HUES6 (cell line): Measurements from ENCODE around the gene ARHGEF16.
A peak's percentile ranks its signal among the peaks of the same experiment; 100 is the strongest.

Experiments used
- H3K27ac ChIP-seq: 2 replicates; pipeline ENCODE4 v1.7.0; 2013; ENCODE audit warnings: low read depth, mild to moderate bottlenecking, low read length, inconsistent platforms
- H3K27me3 ChIP-seq: 2 replicates; pipeline ENCODE4 v1.6.1; 2013; ENCODE audit warnings: low read length; ENCODE audit not compliant: control insufficient read depth, insufficient read depth
- H3K36me3 ChIP-seq: 2 replicates; pipeline ENCODE4 v1.6.1; 2013; ENCODE audit warnings: low read length; ENCODE audit not compliant: control insufficient read depth, insufficient read depth
- H3K4me1 ChIP-seq: 2 replicates; pipeline ENCODE4 v1.6.1; 2013; ENCODE audit warnings: low read length; ENCODE audit not compliant: control insufficient read depth, insufficient read depth
- H3K4me3 ChIP-seq: 2 replicates; pipeline ENCODE4 v1.5.1; 2013; ENCODE audit warnings: low read depth, low read length
- H3K9ac ChIP-seq: one replicate; pipeline ENCODE4 v1.6.1; 2013; ENCODE audit warnings: mild to moderate bottlenecking, low read length
- H3K9me3 ChIP-seq: 2 replicates; pipeline ENCODE4 v1.6.1; 2013; ENCODE audit warnings: low read depth, low read length; ENCODE audit not compliant: control insufficient read depth, insufficient read depth

Gene ARHGEF16

DNA sequence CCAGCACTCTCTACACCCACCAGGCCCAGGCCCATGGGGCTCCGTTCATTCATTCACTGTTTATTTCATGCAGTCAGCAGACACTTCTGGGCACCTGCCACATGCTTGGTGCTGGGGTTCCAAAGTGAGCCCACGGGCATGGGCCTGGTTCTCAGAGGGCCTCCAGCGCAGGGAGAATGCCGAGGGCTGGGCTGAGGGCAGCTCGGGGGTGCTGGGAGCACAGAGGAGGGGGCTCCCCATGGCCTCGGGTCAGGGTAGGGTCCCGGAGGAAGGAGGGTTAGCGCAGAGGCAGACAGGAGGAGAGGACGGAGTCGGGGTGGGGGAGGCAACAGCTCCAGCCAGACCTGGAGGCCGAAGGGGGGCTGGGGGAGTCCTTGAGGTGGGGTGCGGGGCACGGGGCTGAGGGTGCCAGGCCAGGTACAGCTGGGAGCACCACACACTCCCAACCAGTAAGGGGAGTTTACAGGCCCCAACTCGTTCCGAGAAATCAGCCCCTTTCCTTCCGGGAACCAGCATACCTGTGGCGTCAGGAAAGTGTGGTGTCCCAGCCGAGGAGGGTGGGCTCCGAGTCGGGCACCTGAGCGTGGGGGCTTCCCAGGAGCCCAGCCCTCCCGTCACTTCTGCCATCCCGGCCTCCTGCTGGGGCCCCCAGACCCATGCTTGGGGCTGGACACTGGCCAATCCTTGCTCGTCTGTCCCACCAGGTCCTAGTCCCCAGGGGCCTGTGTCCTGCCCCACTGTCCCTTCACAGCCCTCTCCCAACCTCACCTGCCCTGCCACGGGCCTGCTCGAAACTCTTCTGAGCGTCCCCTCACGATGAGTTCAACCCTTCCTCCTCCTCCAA lies 10.8 kb downstream of the ARHGEF16 start:
- H3K27ac ChIP-seq = no peak overlapping the region
- peaks cover 7% of the 10 kb centered on the region; the same call in 1 of the 2 replicates for H3K4me1 ChIP-seq
- no peaks in the 10 kb centered on the region for H3K27me3 ChIP-seq
- no peak overlapping the region for H3K4me3 ChIP-seq
- H3K9ac ChIP-seq = no peak overlapping the region
- H3K9me3 ChIP-seq = no peaks in the 10 kb centered on the region
- H3K36me3 ChIP-seq = peaks cover 22% of the 10 kb centered on the region

- peaks cover 22% of the 10 kb centered on the region for H3K36me3 ChIP-seq
These were observed 11.5 kb downstream of the ARHGEF16 start for GRCh38 chr1:3465935-3466321.

GRCh38 chr1:3466366-3467075 lies 12.1 kb downstream of the ARHGEF16 start:
- H3K9ac ChIP-seq = no peak overlapping the region
- H3K36me3 ChIP-seq = peaks cover 22% of the 10 kb centered on the region
- H3K4me1 ChIP-seq = peaks cover 9% of the 10 kb centered on the region
- no peak overlapping the region for H3K27ac ChIP-seq
- H3K4me3 ChIP-seq = no peak overlapping the region
- no peaks in the 10 kb centered on the region for H3K9me3 ChIP-seq
- no peaks in the 10 kb centered on the region for H3K27me3 ChIP-seq

More at GRCh38 chr1:3465935-3466321, 11.5 kb downstream of the ARHGEF16 start:
- no peaks in the 10 kb centered on the region for H3K27me3 ChIP-seq
- no peaks in the 10 kb centered on the region for H3K9me3 ChIP-seq
- H3K4me1 ChIP-seq = peaks cover 6% of the 10 kb centered on the region
- H3K4me3 ChIP-seq = no peak overlapping the region
- H3K27ac ChIP-seq = no peak overlapping the region
- no peak overlapping the region for H3K9ac ChIP-seq

DNA sequence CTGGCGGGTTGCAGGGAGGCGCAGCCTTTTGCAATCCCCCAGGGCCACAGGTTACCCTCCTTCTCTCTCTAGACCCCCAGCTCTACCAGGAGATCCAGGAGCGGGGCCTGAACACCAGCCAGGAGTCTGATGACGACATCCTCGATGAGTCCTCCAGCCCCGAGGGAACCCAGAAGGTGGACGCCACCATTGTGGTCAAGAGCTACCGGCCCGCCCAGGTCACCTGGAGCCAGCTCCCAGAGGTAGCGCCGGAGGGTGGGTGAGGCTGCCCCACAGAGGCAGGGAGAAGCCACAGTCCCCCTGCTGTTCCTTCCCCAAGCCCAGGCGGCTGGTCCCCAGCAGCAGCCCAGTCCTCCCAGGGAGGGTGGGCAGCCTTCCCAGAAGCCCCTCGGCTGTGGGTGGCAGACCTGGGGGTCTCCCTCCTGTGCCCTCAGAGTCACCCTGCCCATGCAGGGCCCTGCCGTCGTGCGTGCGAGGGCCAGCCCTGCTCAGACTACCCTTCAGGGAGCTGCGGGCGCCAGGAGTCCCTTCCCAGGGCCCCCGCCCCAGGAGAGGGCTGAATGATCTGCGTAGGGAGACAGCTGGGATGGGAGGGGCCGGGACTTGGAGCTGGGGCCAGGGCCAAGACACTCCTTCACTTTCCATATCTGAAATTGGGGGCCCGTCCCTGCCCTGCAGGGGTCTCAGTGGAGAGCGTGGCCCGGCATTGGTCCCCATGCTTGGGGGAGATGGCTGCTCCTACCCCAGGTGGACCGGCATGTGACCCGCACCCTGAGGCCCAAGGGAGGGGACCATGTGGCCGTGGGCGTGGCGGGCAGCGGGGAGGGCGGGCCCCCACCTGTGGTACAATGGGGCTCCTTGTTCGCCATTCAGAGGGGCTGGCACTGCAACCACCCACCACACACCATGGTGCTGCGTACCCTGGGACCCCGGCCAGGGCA lies 12.9 kb downstream of the ARHGEF16 start:
- H3K4me1 ChIP-seq = peaks cover 16% of the 10 kb centered on the region
- no peak overlapping the region for H3K4me3 ChIP-seq
- H3K9me3 ChIP-seq = no peaks in the 10 kb centered on the region
- H3K9ac ChIP-seq = no peak overlapping the region
- H3K36me3 ChIP-seq = peaks cover 26% of the 10 kb centered on the region
- no peaks in the 10 kb centered on the region for H3K27me3 ChIP-seq
- no peak overlapping the region for H3K27ac ChIP-seq

DNA sequence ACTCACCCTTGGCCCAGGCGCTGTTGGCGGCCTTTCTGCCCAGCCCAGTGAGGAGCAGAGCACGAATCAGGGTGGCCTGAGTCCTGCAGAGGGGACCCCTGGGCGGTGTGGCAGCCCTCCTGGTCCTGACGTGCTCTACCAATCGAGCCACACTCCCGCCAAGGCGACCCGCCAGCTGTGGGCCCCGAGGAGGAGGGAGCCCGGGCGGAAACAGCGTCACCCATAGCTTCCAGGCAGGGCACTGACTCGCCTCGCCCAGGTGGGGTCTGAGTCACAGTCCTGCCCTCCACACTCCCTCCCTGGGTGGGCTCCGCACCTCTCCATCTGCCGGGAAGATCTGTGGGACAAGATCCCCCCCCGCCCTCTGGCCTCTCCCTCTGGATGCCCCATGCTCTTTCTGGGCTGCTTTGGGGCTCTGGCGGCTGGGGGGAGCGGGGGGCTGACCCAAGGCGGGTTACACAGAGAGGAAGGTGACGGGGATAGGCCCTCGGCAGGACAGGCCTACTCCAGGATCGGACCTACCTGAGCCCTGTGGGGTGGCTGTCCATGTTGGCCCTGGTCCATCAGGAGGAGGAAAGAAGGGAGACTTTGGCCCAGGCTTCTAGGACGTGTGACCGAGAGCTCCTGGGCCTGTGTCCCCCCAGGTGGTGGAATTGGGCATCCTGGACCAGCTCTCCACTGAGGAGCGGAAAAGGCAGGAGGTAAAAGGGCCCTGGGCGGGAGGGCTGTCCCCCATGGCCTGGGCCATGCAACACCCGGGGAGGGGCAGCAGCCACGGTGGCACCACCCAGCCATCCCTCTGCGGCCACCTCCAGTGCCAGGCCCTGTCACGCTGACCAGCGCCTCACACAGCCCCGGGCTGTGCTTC lies 14.0 kb downstream of the ARHGEF16 start:
- H3K9ac ChIP-seq = no peak overlapping the region
- H3K27me3 ChIP-seq = no peaks in the 10 kb centered on the region
- peaks cover 34% of the 10 kb centered on the region for H3K36me3 ChIP-seq
- H3K27ac ChIP-seq = no peak overlapping the region
- H3K4me1 ChIP-seq = peaks cover 16% of the 10 kb centered on the region
- no peaks in the 10 kb centered on the region for H3K9me3 ChIP-seq
- no peak overlapping the region for H3K4me3 ChIP-seq

DNA sequence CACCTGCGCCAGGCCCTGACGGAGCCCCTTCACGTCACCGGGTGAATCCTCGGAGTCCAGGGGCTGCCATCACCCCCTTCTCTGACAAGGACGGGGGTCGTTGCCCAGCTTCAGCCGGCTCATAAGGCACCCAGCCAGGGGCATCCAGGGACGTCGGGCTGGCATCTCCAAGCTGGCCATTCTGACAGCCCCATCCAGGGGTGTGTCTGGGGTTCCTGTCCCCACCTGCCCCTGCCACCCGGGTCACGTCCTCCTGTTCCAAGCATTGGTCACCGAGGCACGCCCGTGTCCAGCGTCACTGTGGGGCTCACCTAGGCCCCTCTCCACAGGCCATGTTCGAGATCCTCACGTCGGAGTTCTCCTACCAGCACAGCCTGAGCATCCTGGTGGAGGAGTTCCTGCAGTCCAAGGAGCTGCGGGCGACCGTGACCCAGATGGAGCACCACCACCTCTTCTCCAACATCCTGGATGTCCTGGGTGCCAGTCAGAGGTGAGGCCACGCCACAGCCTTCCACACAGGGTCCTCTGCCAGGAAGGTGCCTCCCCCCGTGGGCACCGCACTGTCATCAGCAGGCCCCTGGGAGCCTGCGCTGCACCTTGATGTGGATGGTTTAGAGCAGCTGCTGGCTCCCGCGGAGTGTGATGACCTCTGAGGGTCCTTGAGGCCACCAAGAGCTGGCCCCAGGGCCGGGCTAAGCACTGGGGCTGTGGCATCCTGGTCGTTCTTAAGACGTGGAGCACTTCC lies 14.8 kb downstream of the ARHGEF16 start:
- Histone ChIP-seq H3K4me1 (peaks cover 16% of the 10 kb centered on the region), H3K9me3 (no peaks in the 10 kb centered on the region), H3K27ac (no peak overlapping the region), H3K9ac (no peak overlapping the region), H3K27me3 (no peaks in the 10 kb centered on the region), H3K36me3 (peaks cover 36% of the 10 kb centered on the region), H3K4me3 (no peak overlapping the region)

DNA sequence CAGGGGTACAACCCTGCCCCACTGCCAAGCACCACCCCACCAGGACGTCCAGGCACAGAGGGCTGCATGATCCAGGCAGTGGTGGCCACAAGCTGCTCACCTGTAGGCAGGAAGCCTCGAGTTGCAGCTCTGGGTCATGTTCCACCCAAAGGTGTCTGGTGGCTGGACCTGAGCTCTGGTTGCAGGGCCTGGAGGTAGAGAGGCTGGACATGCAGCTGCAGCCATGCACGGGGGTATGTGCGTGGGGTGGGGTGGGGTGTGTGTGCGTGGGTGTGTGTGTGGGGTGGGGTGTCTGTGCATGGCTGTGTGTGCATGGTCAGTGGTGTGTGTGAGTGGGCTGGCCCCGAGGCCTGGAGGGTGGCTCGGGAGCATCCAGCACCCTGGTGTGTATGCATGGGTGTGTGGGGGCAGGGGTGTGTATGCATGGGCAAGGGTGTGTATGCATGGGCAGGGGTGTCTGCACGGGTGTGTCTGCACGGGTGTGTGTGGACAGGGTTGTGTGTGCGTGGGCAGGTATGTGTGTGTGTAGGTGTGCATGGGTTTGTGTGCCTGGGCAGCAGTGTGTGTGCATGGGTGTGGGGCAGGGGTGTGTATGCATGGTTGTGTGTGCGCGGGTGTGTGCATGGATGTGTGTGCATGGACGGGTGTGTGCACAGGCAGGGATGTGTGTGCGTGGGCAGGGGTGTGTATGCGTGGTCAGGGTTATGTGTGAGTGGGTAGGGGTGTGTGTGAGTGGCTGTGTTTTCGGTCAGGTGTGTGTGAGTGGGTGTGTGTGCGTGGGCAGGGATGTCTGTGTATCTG lies 15.6 kb downstream of the ARHGEF16 start:
- Histone ChIP-seq H3K9ac (no peak overlapping the region), H3K4me3 (no peak overlapping the region), H3K27ac (no peak overlapping the region), H3K27me3 (no peaks in the 10 kb centered on the region), H3K4me1 (peaks cover 16% of the 10 kb centered on the region), H3K9me3 (no peaks in the 10 kb centered on the region), H3K36me3 (peaks cover 32% of the 10 kb centered on the region)

GRCh38 chr1:3470650-3471355 lies 16.3 kb downstream of the ARHGEF16 start:
- Histone ChIP-seq H3K4me1 (peaks cover 16% of the 10 kb centered on the region), H3K9me3 (no peaks in the 10 kb centered on the region), H3K36me3 (peaks cover 34% of the 10 kb centered on the region), H3K27me3 (no peaks in the 10 kb centered on the region), H3K4me3 (peak overlapping the region; percentile 10; the same call in 1 of the 2 replicates), H3K27ac (peak overlapping the region; percentile 96), H3K9ac (peak overlapping the region; percentile 63)
